H9 (cell line): ENCODE results near the gene LEPR. TPM values are rescaled to one million over a fixed set of nuclear protein-coding genes. Genes with fewer than 3 reads are reported as not detected.

ENCODE experiments used
- DNase-seq: peaks from one replicate; pipeline ENCODE4 v3.0.0-alpha.2; 2017
- H2AFZ ChIP-seq: one replicate; pipeline ENCODE4 v1.6.1; 2013; ENCODE audit warnings: mild to moderate bottlenecking, low read length, control low read depth, moderate library complexity
- H2AK5ac ChIP-seq: 2 replicates; pipeline ENCODE4 v1.6.1; 2013; ENCODE audit warnings: low read length, control low read depth, mixed read lengths; ENCODE audit not compliant: insufficient read length
- H2BK120ac ChIP-seq: one replicate; pipeline ENCODE4 v1.6.1; 2013; ENCODE audit warnings: low read depth, mild to moderate bottlenecking, low read length, control low read depth, inconsistent platforms; ENCODE audit not compliant: poor library complexity, severe bottlenecking
- H2BK12ac ChIP-seq: 2 replicates; pipeline ENCODE4 v1.6.1; 2013; ENCODE audit warnings: low read length, control low read depth, mixed read lengths, low read depth; ENCODE audit not compliant: insufficient read length
- H2BK15ac ChIP-seq: 2 replicates; pipeline ENCODE4 v1.6.1; 2013; ENCODE audit warnings: low read depth, low read length, control low read depth
- H2BK20ac ChIP-seq: one replicate; pipeline ENCODE4 v1.6.1; 2013; ENCODE audit warnings: low read depth, mild to moderate bottlenecking, low read length, control low read depth, inconsistent platforms; ENCODE audit not compliant: poor library complexity, severe bottlenecking
- H2BK5ac ChIP-seq: 2 replicates; pipeline ENCODE4 v1.6.1; 2013; ENCODE audit warnings: low read length, control low read depth, mixed read lengths; ENCODE audit not compliant: insufficient read length
- H3K14ac ChIP-seq: 2 replicates; pipeline ENCODE4 v1.6.1; 2013; ENCODE audit warnings: low read length, control low read depth; ENCODE audit not compliant: insufficient read depth
- H3K18ac ChIP-seq: 2 replicates; pipeline ENCODE4 v1.6.1; 2013; ENCODE audit warnings: low read depth, mild to moderate bottlenecking, mixed read lengths, low read length, control low read depth; ENCODE audit not compliant: insufficient read length
- H3K23ac ChIP-seq: 2 replicates; pipeline ENCODE4 v1.6.1; 2013; ENCODE audit warnings: low read length, control low read depth, mixed read lengths, low read depth; ENCODE audit not compliant: insufficient read length
- H3K23me2 ChIP-seq: 2 replicates; pipeline ENCODE4 v1.6.1; 2013; ENCODE audit warnings: low read depth, mild to moderate bottlenecking, mixed read lengths, low read length, control low read depth; ENCODE audit not compliant: insufficient read length, poor library complexity, severe bottlenecking
- H3K27ac ChIP-seq: 2 replicates; pipeline ENCODE4 v1.5.1; 2013; ENCODE audit warnings: low read length, control low read depth, mixed read lengths, low read depth; ENCODE audit not compliant: insufficient read length
- H3K27me3 ChIP-seq: 2 replicates; pipeline ENCODE4 v1.6.1; 2013; ENCODE audit warnings: low read length, control low read depth, inconsistent platforms; ENCODE audit not compliant: insufficient read depth
- H3K4ac ChIP-seq: 2 replicates; pipeline ENCODE4 v1.6.1; 2013; ENCODE audit warnings: low read depth, mild to moderate bottlenecking, control low read depth, inconsistent platforms, low read length, moderate library complexity
- H3K4me1 ChIP-seq: 2 replicates; pipeline ENCODE4 v1.6.1; 2013; ENCODE audit warnings: low read length, control low read depth, inconsistent platforms; ENCODE audit not compliant: insufficient read depth
- H3K4me2 ChIP-seq: 2 replicates; pipeline ENCODE4 v1.6.1; 2013; ENCODE audit warnings: low read length, control low read depth, mixed read lengths; ENCODE audit not compliant: insufficient read length, insufficient read depth
- H3K56ac ChIP-seq: 2 replicates; pipeline ENCODE4 v1.6.1; 2013; ENCODE audit warnings: low read depth, mild to moderate bottlenecking, mixed read lengths, low read length, control low read depth; ENCODE audit not compliant: insufficient read length
- H3K79me1 ChIP-seq: 2 replicates; pipeline ENCODE4 v1.6.1; 2013; ENCODE audit warnings: low read depth, mild to moderate bottlenecking, moderate library complexity, low read length, control low read depth, inconsistent platforms; ENCODE audit not compliant: insufficient read depth, poor library complexity, severe bottlenecking
- H3K79me2 ChIP-seq: 2 replicates; pipeline ENCODE4 v1.6.1; 2013; ENCODE audit warnings: low read length, control low read depth, inconsistent platforms; ENCODE audit not compliant: insufficient read depth
- H3K9ac ChIP-seq: 2 replicates; pipeline ENCODE4 v1.6.1; 2013; ENCODE audit warnings: low read length, control low read depth, mixed read lengths; ENCODE audit not compliant: insufficient read length; ENCODE audit errors: extremely low read depth
- H3K9me3 ChIP-seq: one replicate; pipeline ENCODE4 v1.6.1; 2013; ENCODE audit warnings: low read depth, low read length, inconsistent platforms; ENCODE audit not compliant: control insufficient read depth
- H3T11ph ChIP-seq: one replicate; pipeline ENCODE4 v1.6.1; 2013; ENCODE audit warnings: mild to moderate bottlenecking, low read length, control low read depth, inconsistent platforms
- H4K20me1 ChIP-seq: one replicate; pipeline ENCODE4 v1.6.1; 2013; ENCODE audit not compliant: control insufficient read depth, insufficient read length, insufficient read depth
- H4K5ac ChIP-seq: 2 replicates; pipeline ENCODE4 v1.6.1; 2013; ENCODE audit warnings: low read depth, mild to moderate bottlenecking, mixed read lengths, low read length, control low read depth; ENCODE audit not compliant: insufficient read length
- H4K8ac ChIP-seq: replicated peaks from 2 replicates; pipeline ENCODE4 v1.6.1; 2013; ENCODE audit warnings: low read length, control low read depth, mixed read lengths, low read depth; ENCODE audit not compliant: insufficient read length
- H4K91ac ChIP-seq: 2 replicates; pipeline ENCODE4 v1.6.1; 2013; ENCODE audit warnings: low read depth, mild to moderate bottlenecking, moderate library complexity, mixed read lengths, low read length, control low read depth; ENCODE audit not compliant: insufficient read length
- H3K27ac Mint-ChIP-seq, 3 experiments: 2 replicates in 2 of 3; 3 replicates in 1 of 3; pipeline ENCODE4 v1.8.0; 2020 to 2021; ENCODE audit warnings: mixed read lengths in 3 of 3, mild to moderate bottlenecking in 1 of 3, moderate library complexity in 1 of 3
- H3K27me3 Mint-ChIP-seq: 2 replicates; pipeline ENCODE4 v1.8.0; 2021; ENCODE audit warnings: low read depth, mild to moderate bottlenecking, moderate library complexity, mixed read lengths
- H3K36me3 Mint-ChIP-seq, 3 experiments: 2 replicates in 2 of 3; 3 replicates in 1 of 3; pipeline ENCODE4 v1.8.0; 2020 to 2021; ENCODE audit warnings: low read depth in 3 of 3, mixed read lengths in 3 of 3; ENCODE audit not compliant: insufficient read depth in 1 of 3
- H3K4me1 Mint-ChIP-seq, 2 experiments: 2 replicates each; pipeline ENCODE4 v1.8.0; 2020; ENCODE audit warnings: mixed read lengths in 2 of 2
- H3K4me3 Mint-ChIP-seq, 2 experiments: 2 replicates in 1 of 2; 3 replicates in 1 of 2; pipeline ENCODE4 v1.8.0; 2020 to 2021; ENCODE audit warnings: mild to moderate bottlenecking in 2 of 2, mixed read lengths in 2 of 2, moderate library complexity in 1 of 2
- H3K9me3 Mint-ChIP-seq, 2 experiments: 2 replicates in 1 of 2; 3 replicates in 1 of 2; pipeline ENCODE4 v1.8.0; 2020; ENCODE audit warnings: mild to moderate bottlenecking in 2 of 2, mixed read lengths in 2 of 2, moderate library complexity in 1 of 2
- whole genome bisulfite sequencing: extraction: QIAGEN DNeasy Blood & Tissue Kit; methylation state at CpG from one replicate; pipeline ENCODE4 v1.1.7; 2013; ENCODE audit warnings: missing lambda C conversion rate, low lambda C conversion rate, mixed read lengths; ENCODE audit not compliant: insufficient read length; ENCODE audit errors: extremely low coverage; 5-methylcytosine and 5-hydroxymethylcytosine counted together
- total RNA-seq: library from RNA; stranded (reverse); gene quantifications from 2 replicates; pipeline ENCODE4 v1.2.1, GENCODE V29; 2021
- TF ChIP-seq, protein P1 (sequence below): fragments of 200-600 bp; sonication (generic); conservative IDR thresholded peaks from 3 replicates; pipeline ENCODE4 v1.8.0; 2021; ENCODE audit warnings: antibody characterized with exemption, mild to moderate bottlenecking

Gene LEPR
- total RNA-seq, 1 experiment from 2014 or later = 3.3 TPM

DNA sequence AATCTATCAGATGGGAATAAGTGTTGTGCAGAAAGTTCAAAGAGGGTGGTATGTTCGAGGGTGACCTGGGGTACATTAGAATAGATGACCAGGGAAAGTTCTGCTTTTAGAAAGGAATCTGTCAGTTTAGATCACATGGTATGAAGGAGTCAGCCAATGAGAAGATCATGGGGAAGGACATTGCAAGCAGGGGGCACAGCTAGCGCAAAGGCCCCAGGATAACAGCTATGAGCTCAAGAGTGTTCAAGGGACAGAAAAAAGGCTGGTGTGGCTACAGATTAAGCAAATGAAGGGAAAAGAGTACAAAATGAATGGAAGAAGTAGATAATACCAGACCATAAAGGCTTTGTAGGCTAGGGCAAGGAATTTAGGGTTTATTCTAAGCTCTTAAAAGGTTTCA lies 8.6 kb downstream of the LEPR start:
- H3K9me3 Mint-ChIP-seq = no peaks in the 10 kb centered on the region
- Histone ChIP-seq H2BK120ac (no peak overlapping the region), H4K5ac (no peak overlapping the region), H3K23ac (no peak overlapping the region), H4K91ac (no peak overlapping the region), H3K27ac (no peak overlapping the region), H2AK5ac (no peak overlapping the region), H3K14ac (no peak overlapping the region), H3K27me3 (no peaks in the 10 kb centered on the region), H2BK15ac (no peak overlapping the region), H2AFZ (no peak overlapping the region), H3T11ph (no peak overlapping the region), H3K9ac (no peak overlapping the region), H3K18ac (no peak overlapping the region), H3K4me2 (no peak overlapping the region), H3K4ac (no peak overlapping the region), H3K56ac (no peak overlapping the region), H3K79me2 (no peaks in the 10 kb centered on the region; the same call in 1 of the 2 replicates), H3K23me2 (no peaks in the 10 kb centered on the region), H3K9me3 (no peaks in the 10 kb centered on the region), H3K79me1 (no peaks in the 10 kb centered on the region), H2BK5ac (no peak overlapping the region), H4K20me1 (no peaks in the 10 kb centered on the region), H4K8ac (no peak overlapping the region), H2BK12ac (no peak overlapping the region), H3K4me1 (peaks cover 10% of the 10 kb centered on the region; the same call in 1 of the 2 replicates), H2BK20ac (no peak overlapping the region)
- peaks cover 51 to 62% of the 10 kb centered on the region in 2 experiments for H3K4me1 Mint-ChIP-seq
- TF ChIP-seq, protein P1, sequence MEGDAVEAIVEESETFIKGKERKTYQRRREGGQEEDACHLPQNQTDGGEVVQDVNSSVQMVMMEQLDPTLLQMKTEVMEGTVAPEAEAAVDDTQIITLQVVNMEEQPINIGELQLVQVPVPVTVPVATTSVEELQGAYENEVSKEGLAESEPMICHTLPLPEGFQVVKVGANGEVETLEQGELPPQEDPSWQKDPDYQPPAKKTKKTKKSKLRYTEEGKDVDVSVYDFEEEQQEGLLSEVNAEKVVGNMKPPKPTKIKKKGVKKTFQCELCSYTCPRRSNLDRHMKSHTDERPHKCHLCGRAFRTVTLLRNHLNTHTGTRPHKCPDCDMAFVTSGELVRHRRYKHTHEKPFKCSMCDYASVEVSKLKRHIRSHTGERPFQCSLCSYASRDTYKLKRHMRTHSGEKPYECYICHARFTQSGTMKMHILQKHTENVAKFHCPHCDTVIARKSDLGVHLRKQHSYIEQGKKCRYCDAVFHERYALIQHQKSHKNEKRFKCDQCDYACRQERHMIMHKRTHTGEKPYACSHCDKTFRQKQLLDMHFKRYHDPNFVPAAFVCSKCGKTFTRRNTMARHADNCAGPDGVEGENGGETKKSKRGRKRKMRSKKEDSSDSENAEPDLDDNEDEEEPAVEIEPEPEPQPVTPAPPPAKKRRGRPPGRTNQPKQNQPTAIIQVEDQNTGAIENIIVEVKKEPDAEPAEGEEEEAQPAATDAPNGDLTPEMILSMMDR = no peak
- no peaks in the 10 kb centered on the region for H3K27me3 Mint-ChIP-seq
- H3K4me3 Mint-ChIP-seq = no peak overlapping the region
- no CpG with 5 or more reads among the region's 2 CpGs for WGBS
- peaks cover 9 to 35% (median 26%) of the 10 kb centered on the region in 3 experiments; a peak in 6 of 7 replicates for H3K36me3 Mint-ChIP-seq
- peak overlapping the region in 1 of 3 experiments; percentile 59; a peak in 3 of 7 replicates for H3K27ac Mint-ChIP-seq
- DNase-seq = no peak
